GM10847 (cell line): ENCODE data around the gene LECT2.

Source experiments
- POLR2A ChIP-seq: IDR thresholded peaks from 2 replicates; pipeline ENCODE4 v1.6.1; 2011; ENCODE audit not compliant: insufficient read length; ENCODE audit errors: extremely low read depth

Gene LECT2

GRCh38 chr5:135954899-135955298 is at the start of gene LECT2:
LECT2 (minus strand) TSS chr5:135954983; CDS start chr5:135954833, 150 bp downstream.
- TF ChIP-seq POLR2A: no peak

GRCh38 chr5:136004436-136004835 is 49.7 kb upstream of the LECT2 start:
- no peak for TF ChIP-seq POLR2A

- TF ChIP-seq POLR2A: no peak
Observed at GRCh38 chr5:136001466-136001981, 46.7 kb upstream of the LECT2 start.

- no peak for TF ChIP-seq POLR2A
Observed at GRCh38 chr5:136000932-136001331, 46.1 kb upstream of the LECT2 start.

GRCh38 chr5:136000147-136000546 is 45.4 kb upstream of the LECT2 start:
- no peak for TF ChIP-seq POLR2A

- TF ChIP-seq POLR2A: no peak
Observed at GRCh38 chr5:135999406-136000139, 44.8 kb upstream of the LECT2 start.

- TF ChIP-seq POLR2A: no peak
Observed at GRCh38 chr5:135998889-135999288, 44.1 kb upstream of the LECT2 start.

GRCh38 chr5:135997673-135998335 is 43.0 kb upstream of the LECT2 start:
- no peak for TF ChIP-seq POLR2A

GRCh38 chr5:135996611-135997010 is 41.8 kb upstream of the LECT2 start:
- no peak for TF ChIP-seq POLR2A

- no peak for TF ChIP-seq POLR2A
Observed at GRCh38 chr5:135995976-135996375, 41.2 kb upstream of the LECT2 start.

- TF ChIP-seq POLR2A: no peak
Observed at GRCh38 chr5:135993880-135994636, 39.3 kb upstream of the LECT2 start.

- no peak for TF ChIP-seq POLR2A
Observed at GRCh38 chr5:135993335-135993879, 38.6 kb upstream of the LECT2 start.

- no peak for TF ChIP-seq POLR2A
Observed at GRCh38 chr5:135991429-135991828, 36.6 kb upstream of the LECT2 start.

- TF ChIP-seq POLR2A: no peak
Observed at GRCh38 chr5:135990528-135991255, 35.9 kb upstream of the LECT2 start.

GRCh38 chr5:135989686-135990085 is 34.9 kb upstream of the LECT2 start:
- no peak for TF ChIP-seq POLR2A

GRCh38 chr5:135988546-135988945 is 33.8 kb upstream of the LECT2 start:
- no peak for TF ChIP-seq POLR2A
